Liver (tissue), 3 donors: ENCODE results near the gene FRMD4A.

Experiments
- ATF3 ChIP-seq: IDR thresholded peaks from 2 replicates; pipeline ENCODE4 v1.6.1; 2016; ENCODE audit warnings: antibody characterized with exemption
- CTCF ChIP-seq: fragments of 150-350 bp; IDR thresholded peaks from 2 replicates; pipeline ENCODE4 v1.5.1; 2017; ENCODE audit warnings: improper control_type of control experiment, low read depth, low read length; ENCODE audit not compliant: missing input control
- FOXA1 ChIP-seq: IDR thresholded peaks from 2 replicates; pipeline ENCODE4 v1.6.1; 2016; ENCODE audit warnings: antibody characterized with exemption
- GABPA ChIP-seq, 2 donors: IDR thresholded peaks in 1 of 2; conservative IDR thresholded peaks in 1 of 2; 2 replicates each; pipeline ENCODE4 v1.6.1; 2016; ENCODE audit warnings: antibody characterized with exemption in 2 of 2, mild to moderate bottlenecking in 1 of 2, moderate library complexity in 1 of 2
- MAX ChIP-seq: IDR thresholded peaks from 2 replicates; pipeline ENCODE4 v1.6.1; 2016; ENCODE audit warnings: antibody characterized with exemption
- REST ChIP-seq: IDR thresholded peaks from 2 replicates; pipeline ENCODE4 v1.6.1; 2016; ENCODE audit warnings: antibody characterized with exemption, mild to moderate bottlenecking
- TAF1 ChIP-seq: conservative IDR thresholded peaks from 2 replicates; pipeline ENCODE4 v1.6.1; 2016; ENCODE audit warnings: antibody characterized with exemption, mild to moderate bottlenecking
- donor health status: healthy.
- donor health status: healthy.

- TF ChIP-seq GABPA (IDR thresholded peaks at IDR 0.05 in 1 of 2, conservative IDR thresholded peaks at IDR 0.05 in 1 of 2) (no peak), CTCF (no peak), ATF3 (no peak), MAX (no peak), TAF1 (no peak), FOXA1 (no peak), REST (no peak)
Measured at GRCh38 chr10:13971601-13972475, 358.9 kb downstream of the FRMD4A start.
